ENCODE measurements around the gene SCN5A. TPM values are rescaled to one million over a fixed set of nuclear protein-coding genes. Genes with fewer than 3 reads are reported as not detected.

SCN5A gene
- total and polyA plus RNA-seq, 2 of the 13 experiments (the other 11 are each of a cell fraction or from before 2014, with no cell fraction given), result 0.22 TPM; not detected in 1

GRCh38 chr3:38649500-38650247 is at the start of gene SCN5A (continued):
- TF ChIP-seq, protein P1, sequence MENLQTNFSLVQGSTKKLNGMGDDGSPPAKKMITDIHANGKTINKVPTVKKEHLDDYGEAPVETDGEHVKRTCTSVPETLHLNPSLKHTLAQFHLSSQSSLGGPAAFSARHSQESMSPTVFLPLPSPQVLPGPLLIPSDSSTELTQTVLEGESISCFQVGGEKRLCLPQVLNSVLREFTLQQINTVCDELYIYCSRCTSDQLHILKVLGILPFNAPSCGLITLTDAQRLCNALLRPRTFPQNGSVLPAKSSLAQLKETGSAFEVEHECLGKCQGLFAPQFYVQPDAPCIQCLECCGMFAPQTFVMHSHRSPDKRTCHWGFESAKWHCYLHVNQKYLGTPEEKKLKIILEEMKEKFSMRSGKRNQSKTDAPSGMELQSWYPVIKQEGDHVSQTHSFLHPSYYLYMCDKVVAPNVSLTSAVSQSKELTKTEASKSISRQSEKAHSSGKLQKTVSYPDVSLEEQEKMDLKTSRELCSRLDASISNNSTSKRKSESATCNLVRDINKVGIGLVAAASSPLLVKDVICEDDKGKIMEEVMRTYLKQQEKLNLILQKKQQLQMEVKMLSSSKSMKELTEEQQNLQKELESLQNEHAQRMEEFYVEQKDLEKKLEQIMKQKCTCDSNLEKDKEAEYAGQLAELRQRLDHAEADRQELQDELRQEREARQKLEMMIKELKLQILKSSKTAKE (CRISPR knock-in tag; IDR thresholded peaks at IDR 0.05; ENCODE audit: borderline replicate concordance), result 0 out of 2 replicates have a peak, but pooled peaks have one; percentile 16
- TF ChIP-seq, protein P2, sequence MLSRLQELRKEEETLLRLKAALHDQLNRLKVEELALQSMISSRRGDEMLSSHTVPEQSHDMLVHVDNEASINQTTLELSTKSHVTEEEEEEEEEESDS (CRISPR knock-in tag; IDR thresholded peaks at IDR 0.05; ENCODE audit: borderline replicate concordance), result no peak
- TF ChIP-seq MAFF (IDR thresholded peaks at IDR 0.05; ENCODE audit: low read depth, low read length), result no peak
- TF ChIP-seq, protein P3, sequence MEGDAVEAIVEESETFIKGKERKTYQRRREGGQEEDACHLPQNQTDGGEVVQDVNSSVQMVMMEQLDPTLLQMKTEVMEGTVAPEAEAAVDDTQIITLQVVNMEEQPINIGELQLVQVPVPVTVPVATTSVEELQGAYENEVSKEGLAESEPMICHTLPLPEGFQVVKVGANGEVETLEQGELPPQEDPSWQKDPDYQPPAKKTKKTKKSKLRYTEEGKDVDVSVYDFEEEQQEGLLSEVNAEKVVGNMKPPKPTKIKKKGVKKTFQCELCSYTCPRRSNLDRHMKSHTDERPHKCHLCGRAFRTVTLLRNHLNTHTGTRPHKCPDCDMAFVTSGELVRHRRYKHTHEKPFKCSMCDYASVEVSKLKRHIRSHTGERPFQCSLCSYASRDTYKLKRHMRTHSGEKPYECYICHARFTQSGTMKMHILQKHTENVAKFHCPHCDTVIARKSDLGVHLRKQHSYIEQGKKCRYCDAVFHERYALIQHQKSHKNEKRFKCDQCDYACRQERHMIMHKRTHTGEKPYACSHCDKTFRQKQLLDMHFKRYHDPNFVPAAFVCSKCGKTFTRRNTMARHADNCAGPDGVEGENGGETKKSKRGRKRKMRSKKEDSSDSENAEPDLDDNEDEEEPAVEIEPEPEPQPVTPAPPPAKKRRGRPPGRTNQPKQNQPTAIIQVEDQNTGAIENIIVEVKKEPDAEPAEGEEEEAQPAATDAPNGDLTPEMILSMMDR (CRISPR knock-in tag; IDR thresholded peaks at IDR 0.05), result no peak
- no peak for TF ChIP-seq ZNF337 (CRISPR knock-in tag; IDR thresholded peaks at IDR 0.05; ENCODE audit: borderline replicate concordance, low read depth)
- no peak for TF ChIP-seq FOXA1 (IDR thresholded peaks at IDR 0.05)
- TF ChIP-seq FOXA1 (CRISPR knock-in tag; IDR thresholded peaks at IDR 0.05), result no peak
- TF ChIP-seq, protein P4, sequence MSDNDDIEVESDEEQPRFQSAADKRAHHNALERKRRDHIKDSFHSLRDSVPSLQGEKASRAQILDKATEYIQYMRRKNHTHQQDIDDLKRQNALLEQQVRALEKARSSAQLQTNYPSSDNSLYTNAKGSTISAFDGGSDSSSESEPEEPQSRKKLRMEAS (IDR thresholded peaks at IDR 0.05), result peak; percentile 49; the same call in 1 of the 2 replicates
- TF ChIP-seq, protein P5, sequence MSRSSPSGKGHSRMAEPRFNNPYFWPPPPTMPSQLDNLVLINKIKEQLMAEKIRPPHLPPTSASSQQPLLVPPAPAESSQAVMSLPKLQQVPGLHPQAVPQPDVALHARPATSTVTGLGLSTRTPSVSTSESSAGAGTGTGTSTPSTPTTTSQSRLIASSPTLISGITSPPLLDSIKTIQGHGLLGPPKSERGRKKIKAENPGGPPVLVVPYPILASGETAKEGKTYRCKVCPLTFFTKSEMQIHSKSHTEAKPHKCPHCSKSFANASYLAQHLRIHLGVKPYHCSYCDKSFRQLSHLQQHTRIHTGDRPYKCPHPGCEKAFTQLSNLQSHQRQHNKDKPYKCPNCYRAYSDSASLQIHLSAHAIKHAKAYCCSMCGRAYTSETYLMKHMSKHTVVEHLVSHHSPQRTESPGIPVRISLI (CRISPR knock-in tag; IDR thresholded peaks at IDR 0.05; ENCODE audit: borderline replicate concordance), result 0 out of 2 replicates have a peak, but pooled peaks have one; percentile 19
- no peak for TF ChIP-seq SRSF9 (IDR thresholded peaks at IDR 0.05; ENCODE audit: borderline replicate concordance, insufficient read depth, low read depth, low read length, poor library complexity, severe bottlenecking)
- TF ChIP-seq JUN (CRISPR knock-in tag; IDR thresholded peaks at IDR 0.05), result no peak
- TF ChIP-seq TFDP1 (CRISPR knock-in tag; IDR thresholded peaks at IDR 0.05; ENCODE audit: borderline replicate concordance), result peak; percentile 31; the same call in 1 of the 2 replicates
